ENCODE measurements around the gene AFAP1L2. TPM values are rescaled to one million over a fixed set of nuclear protein-coding genes. Genes with fewer than 3 reads are reported as not detected.

AFAP1L2 gene
- total and polyA plus RNA-seq, 9 of the 15 experiments (the other 6 are each of a cell fraction or from before 2014, with no cell fraction given): 0.07 TPM; not detected in 8

DNA sequence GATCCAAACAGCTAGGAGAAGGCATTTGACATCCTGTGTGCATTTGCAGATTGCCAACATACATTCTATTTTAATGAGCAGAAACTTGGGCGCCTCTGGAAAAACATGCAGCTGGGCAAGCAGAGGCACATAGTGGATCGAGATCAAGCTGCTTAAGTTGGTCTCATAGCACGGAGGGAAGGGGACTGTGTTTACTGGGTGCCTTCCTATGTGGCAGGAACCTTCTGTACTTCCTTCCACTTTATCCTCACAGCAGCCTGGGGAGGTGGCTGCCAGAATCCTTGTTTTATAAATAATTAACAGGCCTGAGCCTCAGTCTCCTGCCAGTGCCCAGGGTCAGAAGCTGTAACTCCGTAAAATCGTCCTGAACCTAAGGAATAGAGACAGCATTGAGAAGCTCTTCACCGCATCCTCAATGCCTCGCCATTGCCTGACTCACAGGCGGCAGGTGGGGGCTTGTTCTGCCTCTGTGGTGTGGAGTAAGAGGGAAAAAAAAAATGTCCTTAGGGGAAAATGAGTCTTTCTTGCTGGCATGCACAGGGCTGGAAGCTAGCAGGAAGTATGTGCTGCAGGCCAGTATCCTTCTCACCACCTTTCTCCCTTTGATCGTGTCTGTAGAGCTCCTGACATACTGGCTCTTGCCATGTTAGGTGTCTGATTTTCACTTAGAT lies 159.0 kb downstream of the AFAP1L2 start:
- no peaks in the 10 kb centered on the region for H3K36me3 ChIP-seq (ENCODE audit: control insufficient read depth, insufficient read depth, low read length)
- no TSS peak for BruUV-seq (replicated peaks)
- H3K79me2 ChIP-seq (ENCODE audit: control insufficient read depth, insufficient read depth, low read length): no peaks in the 10 kb centered on the region
- DNase-seq (ENCODE audit: extremely low read depth in 1 of 4, low spot score in 3 of 4) (no peak), ATAC-seq (no peak), FAIRE-seq (no peak)
- peaks cover 0 to 23% of the 10 kb centered on the region in 2 experiments; a peak in 3 of 5 replicates for H3K27me3 ChIP-seq (ENCODE audit: control insufficient read depth in 2 of 2, insufficient read depth in 2 of 2, low read length in 2 of 2)
- in situ Hi-C loops (cut with MboI): no loop called here
- no peak for TF ChIP-seq CBX3 (IDR thresholded peaks at IDR 0.05; ENCODE audit: borderline replicate concordance in 1 of 2, low read length in 2 of 2)
- TF ChIP-seq RBFOX2 (IDR thresholded peaks at IDR 0.05; ENCODE audit: low read depth, low read length): no peak
- TF ChIP-seq ZNF551 (CRISPR knock-in tag; IDR thresholded peaks at IDR 0.05): no peak
- TF ChIP-seq ZNF830 (CRISPR knock-in tag; IDR thresholded peaks at IDR 0.05): no peak
- no peak for TF ChIP-seq ZNF41 (CRISPR knock-in tag; conservative IDR thresholded peaks at IDR 0.05)
- CTCF ChIA-PET (ENCODE audit: low intra/inter-chr PET ratio): no interaction called here
- POLR2A ChIA-PET: interaction anchor here (0.6 to 1.8 kb wide), 2 partner anchors 16 to 70 kb away, joined by 3 to 4 read pairs; no protein-coding TSS in a partner anchor
- no peaks in the 10 kb centered on the region for H3K9me3 ChIP-seq (replicated peaks; ENCODE audit: control insufficient read depth, insufficient read depth, low read depth, low read length)
- WGBS (ENCODE audit: insufficient coverage, low coverage, missing lambda C conversion rate): 0% methylated on average over 7 of the region's 9 CpGs
- H2AFZ ChIP-seq (ENCODE audit: low read depth, low read length): no peak overlapping the region
- H3K9me1 ChIP-seq (ENCODE audit: control insufficient read depth, insufficient read depth, low read length): no peaks in the 10 kb centered on the region
- intact Hi-C loops (cut with micrococcal nuclease): no loop called here
- no peaks in the 10 kb centered on the region for H3K4me1 ChIP-seq (replicated peaks in 1 of 2; ENCODE audit: control insufficient read depth in 2 of 2, insufficient read depth in 2 of 2, low read length in 2 of 2)
- no peak overlapping the region for H3K27ac ChIP-seq (ENCODE audit: extremely low read depth, low read depth, low read length)
- no peak overlapping the region for H3K4me2 ChIP-seq (ENCODE audit: insufficient read depth, low read length)
- no peaks in the 10 kb centered on the region for H4K20me1 ChIP-seq (replicated peaks; ENCODE audit: control insufficient read depth, insufficient read depth, low read length)
- H3K4me3 ChIP-seq: no peak overlapping the region
- no peak overlapping the region for H3K9ac ChIP-seq (ENCODE audit: insufficient read depth in 1 of 2, low read depth in 2 of 2, low read length in 2 of 2)

Small RNA genes lying within 50 kb of the gene (small RNA-seq; reads per million reads assigned to genes)
- gene RN7SL384P: not detected

Other genes starting within 250 kb of the AFAP1L2 start
- gene CCDC186, start 230.3 kb downstream of the AFAP1L2 start, total RNA-seq (2014; rRNA removed): 2.5 and 7.5 TPM in 2 replicates
- 6.2 and 8.3 TPM in 2 replicates for gene CCDC186, start 230.3 kb downstream of the AFAP1L2 start, total RNA-seq (2014; rRNA removed; fragmentation: Illumina TruSeq; extraction: Trizol)
- gene CCDC186, start 230.3 kb downstream of the AFAP1L2 start, total RNA-seq (2015; rRNA removed; fragmentation: Illumina TruSeq; extraction: Trizol): 4.7 and 5.5 TPM in 2 replicates
- gene CCDC186, start 230.3 kb downstream of the AFAP1L2 start, total RNA-seq (2021): 3.3 and 3.8 TPM in 2 replicates
- gene CCDC186, start 230.3 kb downstream of the AFAP1L2 start, polyA plus RNA-seq (2011; rRNA removed): 5.4 and 7.1 TPM in 2 replicates
- gene CCDC186, start 230.3 kb downstream of the AFAP1L2 start, polyA plus RNA-seq (2014; fragmentation: Illumina TruSeq; extraction: Trizol): 4.1 and 4.7 TPM in 2 replicates
- 1 to 10 TPM; 2.0 to 2.6 TPM for gene CCDC186, start 230.3 kb downstream of the AFAP1L2 start, polyA plus RNA-seq (2014; fragmentation: Nextera tagmentation; extraction: Ambion mirVana)
- 2.5 and 3.6 TPM in 2 replicates for gene CCDC186, start 230.3 kb downstream of the AFAP1L2 start, polyA plus RNA-seq (2014; rRNA removed)
- gene TDRD1, start 225.1 kb downstream of the AFAP1L2 start, total RNA-seq (2014; rRNA removed): not detected in 2 replicates
- not detected in 2 replicates for gene TDRD1, start 225.1 kb downstream of the AFAP1L2 start, total RNA-seq (2014; rRNA removed; fragmentation: Illumina TruSeq; extraction: Trizol)
- not detected in 2 replicates for gene TDRD1, start 225.1 kb downstream of the AFAP1L2 start, total RNA-seq (2015; rRNA removed; fragmentation: Illumina TruSeq; extraction: Trizol)
- not detected in 2 replicates for gene TDRD1, start 225.1 kb downstream of the AFAP1L2 start, total RNA-seq (2021)
- gene TDRD1, start 225.1 kb downstream of the AFAP1L2 start, polyA plus RNA-seq (2011; rRNA removed): not detected in 2 replicates
- gene TDRD1, start 225.1 kb downstream of the AFAP1L2 start, polyA plus RNA-seq (2014; fragmentation: Illumina TruSeq; extraction: Trizol): not detected in 2 replicates
- gene TDRD1, start 225.1 kb downstream of the AFAP1L2 start, polyA plus RNA-seq (2014; fragmentation: Nextera tagmentation; extraction: Ambion mirVana): not detected
- not detected in 2 replicates for gene TDRD1, start 225.1 kb downstream of the AFAP1L2 start, polyA plus RNA-seq (2014; rRNA removed)
- gene VWA2, start 165.2 kb downstream of the AFAP1L2 start, total RNA-seq (2014; rRNA removed): not detected in 2 replicates
- gene VWA2, start 165.2 kb downstream of the AFAP1L2 start, total RNA-seq (2014; rRNA removed; fragmentation: Illumina TruSeq; extraction: Trizol): not detected in 2 replicates
- not detected in 2 replicates for gene VWA2, start 165.2 kb downstream of the AFAP1L2 start, total RNA-seq (2015; rRNA removed; fragmentation: Illumina TruSeq; extraction: Trizol)
- not detected in 2 replicates for gene VWA2, start 165.2 kb downstream of the AFAP1L2 start, total RNA-seq (2021)
- not detected in 2 replicates for gene VWA2, start 165.2 kb downstream of the AFAP1L2 start, polyA plus RNA-seq (2011; rRNA removed)
- not detected in 2 replicates for gene VWA2, start 165.2 kb downstream of the AFAP1L2 start, polyA plus RNA-seq (2014; fragmentation: Illumina TruSeq; extraction: Trizol)
- not detected for gene VWA2, start 165.2 kb downstream of the AFAP1L2 start, polyA plus RNA-seq (2014; fragmentation: Nextera tagmentation; extraction: Ambion mirVana)
- gene VWA2, start 165.2 kb downstream of the AFAP1L2 start, polyA plus RNA-seq (2014; rRNA removed): not detected in 2 replicates

Measured in K562 (cell line).